ENCODE data around the gene TUBB4B.
A peak's percentile ranks its signal among the peaks of the same experiment; 100 is the strongest.

TUBB4B gene

DNA sequence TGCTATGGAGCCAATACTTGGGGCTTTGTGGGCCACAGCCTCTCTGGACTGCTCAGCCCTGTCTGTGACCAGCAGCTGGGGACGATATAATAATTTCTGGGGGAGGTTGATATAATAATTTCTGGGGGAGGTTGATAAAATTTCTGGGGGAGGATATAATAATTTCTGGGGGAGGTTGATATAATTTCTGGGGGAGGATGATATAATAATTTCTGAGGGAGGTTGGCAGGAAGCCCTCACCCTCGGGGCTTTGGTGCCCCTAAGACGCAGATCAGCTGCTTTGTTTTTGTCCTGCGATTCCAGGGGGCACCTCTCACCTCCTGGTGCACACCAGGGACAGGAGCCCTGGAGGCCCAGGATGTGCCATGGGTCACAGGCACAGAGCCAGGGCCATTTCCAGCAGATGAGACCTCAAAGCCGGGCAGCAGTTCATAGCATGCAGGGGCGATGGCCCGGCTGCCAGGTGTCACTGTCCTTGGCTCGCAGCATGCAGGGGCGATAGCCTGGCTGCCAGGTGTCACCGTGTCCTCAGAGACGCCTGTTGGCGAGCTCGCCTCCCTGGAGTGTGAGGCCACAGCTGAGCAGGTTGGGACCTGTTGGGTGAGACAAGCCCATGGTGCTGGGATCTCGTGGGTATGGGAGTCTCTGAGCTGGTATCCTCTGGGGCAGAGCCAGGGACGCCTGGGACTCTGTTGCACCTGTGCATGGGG is 32.7 kb downstream of the TUBB4B start:
- in situ Hi-C loops (cut with HindIII; ENCODE audit: low sequenced_read_pairs), result no loop called here
- no peak for DNase-seq (ENCODE audit: low read depth, low spot score)
- no peak for TF ChIP-seq CTCF (IDR thresholded peaks at IDR 0.05; ENCODE audit: low read depth, low read length)
- no peak overlapping the region for H3K4me3 ChIP-seq (ENCODE audit: low read depth, low read length)

- no peak for TF ChIP-seq CTCF (IDR thresholded peaks at IDR 0.05; ENCODE audit: low read depth, low read length)
- in situ Hi-C loops (cut with HindIII; ENCODE audit: low sequenced_read_pairs), result no loop called here
- DNase-seq (ENCODE audit: low read depth, low spot score), result no peak
- no peak overlapping the region for H3K4me3 ChIP-seq (ENCODE audit: low read depth, low read length)
Observed at GRCh38 chr9:137275203-137275587, 34.1 kb downstream of the TUBB4B start.

DNA sequence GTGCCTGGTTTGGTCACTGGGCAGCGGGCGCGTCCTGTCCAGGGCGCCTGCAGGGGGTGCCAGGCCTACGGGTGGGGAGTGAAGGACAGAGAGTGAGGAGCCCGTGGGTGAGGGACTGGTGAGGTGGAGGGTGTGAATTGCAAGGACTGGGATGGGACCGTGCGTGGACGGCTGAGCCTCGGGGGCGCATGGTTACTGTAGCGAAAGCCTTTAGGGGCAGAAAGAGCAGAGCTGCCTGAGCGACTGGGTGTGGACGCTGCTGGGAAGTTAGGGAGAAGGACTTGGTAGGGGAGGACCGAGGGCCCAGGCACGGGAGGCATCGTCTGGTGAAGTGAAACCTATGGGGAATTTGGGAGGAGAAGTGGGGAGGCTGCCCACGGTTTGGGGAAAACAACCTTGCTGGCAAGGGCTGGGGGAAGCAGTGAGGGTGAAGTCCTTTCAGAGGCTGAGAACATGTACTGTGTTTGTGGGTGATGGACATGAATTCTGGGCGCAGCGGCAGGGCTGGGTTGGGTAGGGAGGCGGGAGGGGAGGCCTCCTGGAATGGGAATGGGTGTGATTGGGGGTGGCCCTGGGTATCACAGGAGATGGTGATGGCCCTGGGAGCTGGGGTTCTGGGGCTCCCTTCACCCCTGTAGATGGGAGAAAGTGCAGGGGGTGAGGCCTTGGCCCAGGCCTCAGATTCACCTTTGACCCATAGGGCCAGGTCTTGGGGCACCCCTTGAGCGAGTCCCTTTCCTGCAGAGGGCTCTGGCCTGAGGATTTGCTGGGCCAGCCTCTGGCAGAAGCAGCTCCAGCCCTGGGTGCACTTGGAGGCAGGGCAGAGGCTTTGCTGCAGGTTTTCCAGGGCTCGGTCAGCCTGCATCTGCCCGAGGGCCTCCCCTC is 34.7 kb downstream of the TUBB4B start:
- no peak overlapping the region for H3K4me3 ChIP-seq (ENCODE audit: low read depth, low read length)
- in situ Hi-C loops (cut with HindIII; ENCODE audit: low sequenced_read_pairs), result no loop called here
- no peak for DNase-seq (ENCODE audit: low read depth, low spot score)
- no peak for TF ChIP-seq CTCF (IDR thresholded peaks at IDR 0.05; ENCODE audit: low read depth, low read length)

- peak; percentile 53 for DNase-seq (ENCODE audit: low read depth, low spot score)
Observed at GRCh38 chr9:137276473-137277328, 35.6 kb downstream of the TUBB4B start.

GRCh38 chr9:137277329-137278041 is 36.4 kb downstream of the TUBB4B start, which contains the start of gene TOR4A:
TSS of gene TOR4A (plus strand) at chr9:137277726. CDS start at chr9:137278690, 964 bp downstream.
- peak; percentile 89 for DNase-seq (ENCODE audit: low read depth, low spot score)

More at GRCh38 chr9:137276473-137277328, 35.6 kb downstream of the TUBB4B start:
- in situ Hi-C loops (cut with HindIII; ENCODE audit: low sequenced_read_pairs), result no loop called here
- no peak for TF ChIP-seq CTCF (IDR thresholded peaks at IDR 0.05; ENCODE audit: low read depth, low read length)
- peak overlapping the region; percentile 65 for H3K4me3 ChIP-seq (ENCODE audit: low read depth, low read length)

More at GRCh38 chr9:137277329-137278041, 36.4 kb downstream of the TUBB4B start, which contains the start of gene TOR4A:
- in situ Hi-C loops (cut with HindIII; ENCODE audit: low sequenced_read_pairs), result no loop called here
- TF ChIP-seq CTCF (IDR thresholded peaks at IDR 0.05; ENCODE audit: low read depth, low read length), result peak; percentile 49
- H3K4me3 ChIP-seq (ENCODE audit: low read depth, low read length), result peak within 1 kb of the TSS; percentile 65

Data from astrocyte of the spinal cord (primary cell).